Activated CD8-positive, alpha-beta memory T cell treated with anti-CD3 and anti-CD28 coated beads, Interleukin-2, amount 50 U/mL, for 1 hour (primary cell): ENCODE data around the gene P3H4.
A peak's percentile ranks its signal among the peaks of the same experiment; 100 is the strongest.
"Not testable (repeated sequence)": the region's sequence is repeated elsewhere in the genome, so short reads cannot be mapped to it uniquely, and the experiment has no call there.

Source experiments
- DNase-seq: peaks from one replicate; pipeline ENCODE4 v3.0.0-alpha.2; 2020; ENCODE audit errors: extremely low read depth

P3H4 gene

DNA sequence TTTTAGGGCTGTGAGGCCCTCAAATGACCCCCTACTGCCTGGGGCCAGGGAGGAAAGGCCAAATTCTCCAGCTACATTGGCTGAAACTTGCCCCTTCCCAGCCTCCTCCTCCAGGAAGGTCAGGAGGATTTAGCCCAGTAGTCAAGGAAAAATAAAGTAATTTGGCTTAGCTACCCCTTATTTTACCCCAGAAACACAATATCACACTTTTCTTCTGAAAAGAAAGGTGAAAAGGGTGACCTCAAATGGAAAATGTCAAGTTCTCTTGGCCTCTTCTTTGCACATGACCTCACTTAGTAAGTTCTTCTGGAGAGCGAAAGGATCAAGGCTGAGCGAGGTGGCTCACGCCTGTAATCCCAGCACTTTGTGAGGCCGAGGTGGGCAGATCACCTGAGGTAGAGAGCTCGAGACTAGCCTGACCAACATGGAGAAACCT, 17.2 kb downstream of the P3H4 start:
- DNase-seq = no peak

- DNase-seq = no peak
Observed at GRCh38 chr17:41793784-41794539, 17.8 kb downstream of the P3H4 start.

GRCh38 chr17:41792845-41793783, 18.6 kb downstream of the P3H4 start:
- DNase-seq = no peak

- DNase-seq = no peak
Observed at GRCh38 chr17:41787021-41787418, 24.7 kb downstream of the P3H4 start.

GRCh38 chr17:41786227-41787020, 25.3 kb downstream of the P3H4 start, which contains the start of gene JUP:
Gene JUP, minus strand, starts transcription at chr17:41786711. Its CDS starts 14,857 bp downstream, at chr17:41771854.
- peak; percentile 59 for DNase-seq

GRCh38 chr17:41785859-41786226, 25.9 kb downstream of the P3H4 start:
- DNase-seq = no peak

GRCh38 chr17:41785091-41785858, 26.5 kb downstream of the P3H4 start:
- no peak for DNase-seq

DNA sequence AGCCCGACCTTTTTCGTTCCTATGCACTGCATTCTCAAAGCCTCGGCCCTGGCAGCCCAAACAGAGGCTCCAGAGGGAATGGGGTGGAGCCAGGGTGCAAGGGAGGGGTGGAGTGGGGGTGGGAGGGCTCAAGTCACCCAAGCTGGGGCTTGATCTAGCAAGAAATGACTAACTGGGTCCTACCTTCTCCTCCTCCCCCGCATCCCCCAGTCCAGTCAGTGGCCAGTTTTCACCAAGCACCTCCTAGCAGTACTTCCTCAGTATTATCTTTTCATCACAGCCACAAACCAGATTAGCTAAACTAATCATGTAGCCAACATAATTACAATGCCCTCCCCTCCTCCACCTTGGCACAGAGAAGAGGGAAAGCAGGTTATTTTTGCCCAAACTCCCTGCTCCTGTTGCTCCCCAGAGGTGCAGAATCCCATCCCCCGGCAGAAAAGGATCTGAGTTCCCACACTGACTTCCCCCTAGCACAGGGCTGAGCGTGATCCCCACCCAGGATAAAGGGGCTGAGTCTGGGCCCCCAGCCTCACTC, 27.5 kb downstream of the P3H4 start:
- DNase-seq = no peak

DNA sequence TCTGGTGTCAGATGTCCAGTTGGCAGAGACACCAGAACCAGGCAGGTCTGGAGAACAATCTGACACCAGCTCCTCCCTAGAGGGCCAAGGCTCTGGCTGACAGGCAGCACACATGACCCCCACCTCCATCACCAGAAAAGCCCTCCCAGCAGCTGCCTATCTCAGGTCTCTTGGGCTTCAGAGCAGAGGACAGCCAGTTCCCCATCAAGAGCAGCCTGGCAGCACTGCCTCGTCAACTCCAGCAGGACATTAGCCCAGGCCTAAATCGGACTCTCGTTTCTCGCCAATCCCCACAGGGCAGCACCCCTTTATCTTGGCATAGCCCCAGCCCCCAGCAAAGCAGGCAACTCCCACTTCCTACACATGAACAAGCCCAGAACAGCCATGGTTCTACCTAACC, 29.6 kb downstream of the P3H4 start:
- DNase-seq = no peak

DNA sequence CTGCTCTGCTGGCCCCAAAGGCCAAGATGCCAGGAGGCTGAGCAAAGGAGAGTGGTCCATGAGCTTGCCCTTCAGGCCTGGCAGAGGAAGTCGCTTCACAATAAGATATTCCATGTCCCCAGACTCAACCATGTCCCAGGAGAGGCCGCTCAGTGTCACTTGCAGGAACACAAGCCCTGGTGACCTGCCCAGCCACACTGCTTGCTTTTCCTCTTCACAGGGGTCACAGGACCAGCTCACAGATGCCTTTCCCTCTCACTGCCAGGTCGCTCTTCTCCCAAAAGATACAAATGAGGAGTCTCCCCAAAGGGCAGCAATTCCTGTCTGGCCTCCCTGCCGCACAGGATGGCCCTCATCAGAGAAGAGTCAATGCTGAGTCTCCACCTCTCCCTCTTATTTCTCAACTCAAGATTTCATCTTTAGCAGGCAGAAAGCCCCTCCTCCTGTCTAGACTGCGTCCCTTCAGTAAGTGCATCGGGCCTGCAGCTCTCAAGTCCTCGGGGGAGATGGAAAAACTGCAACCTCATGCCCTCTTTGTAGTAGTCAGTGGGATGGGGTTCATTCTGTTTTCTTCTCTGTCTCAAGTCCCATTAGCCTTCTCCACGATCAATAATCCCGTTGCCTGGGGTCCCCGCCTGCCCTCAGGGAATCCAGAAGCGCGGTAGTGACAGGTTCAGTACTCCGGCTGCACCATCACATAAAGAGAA, 30.2 kb downstream of the P3H4 start:
- no peak for DNase-seq

DNA sequence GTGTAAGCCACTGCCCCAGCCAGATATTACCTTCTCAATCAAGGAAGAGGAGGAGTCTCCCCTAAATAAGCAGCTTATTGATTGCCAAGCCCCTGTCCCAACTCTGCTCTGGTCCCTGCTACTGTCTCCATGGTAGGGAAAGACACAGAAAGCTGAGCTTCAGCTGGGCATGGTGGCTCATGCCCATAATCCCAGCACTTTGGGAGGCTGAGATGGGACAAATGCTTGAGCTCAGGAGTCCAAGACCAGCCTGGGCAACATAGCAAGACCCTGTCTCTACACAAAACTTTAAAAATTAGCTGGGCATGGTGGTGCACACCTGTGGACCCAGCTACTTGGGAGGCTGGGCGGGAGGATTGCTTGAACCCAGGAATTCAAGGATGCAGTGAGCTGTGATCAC, 31.8 kb downstream of the P3H4 start:
- no peak for DNase-seq

- DNase-seq = no peak
Observed at GRCh38 chr17:41777574-41778188, 34.1 kb downstream of the P3H4 start.

DNA sequence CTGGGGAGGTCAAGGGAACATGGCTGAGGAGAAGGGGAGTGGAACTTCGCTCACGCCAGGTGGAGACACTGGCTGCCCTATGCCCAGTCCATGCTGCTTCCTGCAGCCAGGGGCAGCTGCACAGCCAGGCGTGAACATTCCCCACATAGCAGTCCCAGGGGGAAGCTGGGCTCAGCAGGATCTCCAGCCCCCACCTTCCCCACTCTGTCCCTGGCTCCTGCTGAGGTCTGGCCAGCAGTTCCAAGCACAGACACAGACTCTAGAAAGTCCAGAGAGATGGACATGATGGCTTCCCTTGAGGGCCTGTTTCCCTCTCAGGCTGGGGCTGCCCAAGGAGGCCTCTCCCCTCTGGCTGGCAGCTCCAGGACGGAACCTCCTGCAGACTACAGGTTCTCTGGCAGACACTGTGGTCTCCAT, 34.6 kb downstream of the P3H4 start:
- DNase-seq = no peak

- DNase-seq = not testable (repeated sequence)
Observed at GRCh38 chr17:41776262-41776900, 35.4 kb downstream of the P3H4 start.

- DNase-seq = no peak
Observed at GRCh38 chr17:41775394-41776226, 36.1 kb downstream of the P3H4 start.

DNA sequence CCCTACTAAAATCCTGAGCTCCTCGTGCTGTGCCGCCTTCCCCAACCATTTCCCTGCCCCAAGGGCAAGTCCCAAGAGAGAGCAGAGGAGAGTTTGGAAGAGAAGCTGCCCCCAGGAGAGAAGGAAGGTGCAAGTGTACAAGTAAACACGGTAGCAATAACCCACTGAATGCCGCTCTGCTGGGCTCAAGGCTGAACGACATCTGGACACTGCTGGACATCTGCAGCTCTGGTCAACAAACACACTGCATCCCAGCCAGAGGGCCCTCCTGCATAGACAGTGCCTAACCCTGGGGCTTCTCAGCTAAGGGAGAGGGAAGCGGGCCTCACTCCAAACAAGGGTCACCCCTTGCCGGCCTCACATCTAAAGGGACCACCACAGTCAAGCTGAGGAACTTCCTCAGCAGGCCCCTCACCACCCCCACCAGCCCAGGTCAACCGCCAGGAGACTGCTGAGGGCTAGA, 38.0 kb downstream of the P3H4 start:
- no peak for DNase-seq

DNA sequence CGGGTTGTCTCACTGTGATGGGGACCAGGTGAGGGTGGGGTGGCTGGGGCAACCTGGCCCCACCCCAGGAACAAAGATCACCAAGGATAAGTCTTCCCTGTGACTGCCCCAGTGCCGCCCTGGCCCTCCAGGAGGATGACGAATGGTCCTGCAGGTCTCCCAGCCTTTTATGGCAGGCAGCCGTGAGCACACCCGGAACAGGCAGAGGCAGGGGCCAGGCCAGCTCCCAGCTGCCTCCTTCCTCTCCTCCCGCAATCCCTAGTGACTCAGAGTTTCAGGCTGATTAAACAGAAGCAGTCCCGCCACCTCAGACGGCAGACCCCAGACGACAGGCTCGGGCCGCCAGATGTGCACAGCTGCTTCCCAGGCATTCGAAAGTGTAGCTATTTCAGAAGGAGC, 38.6 kb downstream of the P3H4 start:
- no peak for DNase-seq

DNA sequence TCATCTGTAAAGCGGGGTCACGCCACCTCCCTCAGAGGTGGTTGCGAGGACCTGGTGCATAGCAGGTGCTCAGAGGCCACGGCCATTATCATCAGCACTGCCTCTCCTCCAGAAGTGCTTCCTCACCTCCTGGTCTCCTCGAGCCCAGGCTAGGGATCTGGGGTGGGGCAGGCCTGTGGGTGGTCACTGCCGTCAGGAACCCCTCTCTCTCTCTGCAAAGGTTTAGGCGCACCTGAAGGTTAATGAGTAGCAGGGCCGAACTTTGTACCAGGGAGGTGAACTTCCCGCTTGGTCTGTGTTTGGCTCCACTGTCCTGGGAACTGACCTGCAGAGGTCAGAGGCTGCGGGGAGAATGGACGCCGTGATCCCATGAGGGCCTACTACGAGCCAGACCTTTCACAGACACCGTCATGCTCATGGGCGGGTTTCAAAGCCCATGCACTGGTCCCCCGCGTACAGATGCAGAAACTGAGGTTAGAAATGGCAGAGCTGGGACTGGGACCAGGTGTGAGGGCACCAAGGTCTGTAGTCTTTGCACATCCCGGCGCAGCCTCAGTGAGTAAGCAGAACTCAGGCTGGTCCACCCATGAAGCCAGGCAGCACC, 39.1 kb downstream of the P3H4 start:
- no peak for DNase-seq
